NCI-H1436 (cell line): ENCODE measurements around the gene FASTK.
A peak's percentile ranks its signal among the peaks of the same experiment; 100 is the strongest.
"Not testable (repeated sequence)": the region's sequence is repeated elsewhere in the genome, so short reads cannot be mapped to it uniquely, and the experiment has no call there.

Experiments
- DNase-seq: peaks from one replicate; lab custom pipeline; 2025; lab: John Stamatoyannopoulos, UW

Gene FASTK

GRCh38 chr7:151047976-151048815, 32.4 kb downstream of the FASTK start, which contains the start of gene ASIC3:
Gene ASIC3 (plus strand): TSS chr7:151048531. CDS start chr7:151048886, 355 bp downstream.
- DNase-seq, result no peak

- no peak for DNase-seq
These were observed 33.7 kb downstream of the FASTK start for GRCh38 chr7:151046603-151047573.

GRCh38 chr7:151045967-151046366, 34.6 kb downstream of the FASTK start:
- DNase-seq, result no peak

- no peak for DNase-seq
These were observed 35.3 kb downstream of the FASTK start for GRCh38 chr7:151045262-151045661.

DNA sequence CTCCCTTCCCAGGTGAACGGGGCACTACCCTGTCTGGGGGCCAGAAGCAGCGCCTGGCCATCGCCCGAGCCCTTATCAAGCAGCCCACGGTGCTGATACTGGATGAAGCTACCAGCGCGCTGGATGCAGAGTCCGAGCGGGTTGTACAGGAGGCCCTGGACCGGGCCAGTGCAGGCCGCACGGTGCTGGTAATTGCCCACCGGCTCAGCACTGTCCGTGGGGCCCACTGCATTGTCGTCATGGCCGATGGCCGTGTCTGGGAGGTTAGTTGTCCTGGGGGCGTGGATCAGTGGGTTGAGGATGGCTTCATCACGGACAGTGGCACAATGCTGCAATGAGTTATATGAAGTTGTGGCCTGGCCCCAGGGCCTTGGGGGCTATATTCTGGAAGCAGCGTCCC, 36.6 kb downstream of the FASTK start:
- DNase-seq, result no peak

- not testable (repeated sequence) for DNase-seq
These were observed 37.2 kb downstream of the FASTK start for GRCh38 chr7:151043449-151043848.

GRCh38 chr7:151040616-151041375, 39.8 kb downstream of the FASTK start:
- DNase-seq, result no peak

DNA sequence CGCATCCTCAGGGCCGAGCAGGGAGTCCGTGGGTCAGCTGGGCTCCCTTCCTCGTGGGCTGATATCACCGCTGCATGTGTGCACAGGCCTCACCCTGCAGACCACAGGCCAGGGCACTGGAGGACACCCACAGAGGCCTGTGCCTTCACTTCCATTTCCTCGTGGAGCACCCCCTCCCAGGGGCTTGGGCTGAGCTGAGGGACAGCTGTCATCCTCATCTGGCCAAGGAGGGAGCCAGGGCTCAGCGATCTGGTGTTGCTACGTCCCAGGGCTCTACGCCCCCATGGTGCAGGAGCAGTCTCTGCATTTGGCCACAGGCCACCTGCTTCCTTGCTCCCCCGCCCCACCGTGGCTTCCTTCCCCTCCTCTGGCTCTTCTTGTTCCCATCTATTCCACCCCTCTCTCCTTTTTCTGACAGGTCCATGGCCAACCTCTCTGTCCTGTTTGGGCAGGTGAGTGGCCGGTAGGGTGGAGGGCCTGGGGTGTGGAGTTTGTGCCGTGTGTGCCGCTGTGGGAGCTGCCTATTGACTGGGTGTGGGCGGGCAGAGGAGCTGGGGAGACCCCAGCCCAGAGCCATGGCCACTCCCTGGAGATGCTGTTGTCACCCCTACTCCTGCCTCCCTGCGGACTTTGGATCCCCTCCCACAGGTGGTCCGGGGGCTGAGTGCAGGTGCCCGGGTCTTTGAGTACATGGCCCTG, 40.6 kb downstream of the FASTK start:
- DNase-seq, result no peak

DNA sequence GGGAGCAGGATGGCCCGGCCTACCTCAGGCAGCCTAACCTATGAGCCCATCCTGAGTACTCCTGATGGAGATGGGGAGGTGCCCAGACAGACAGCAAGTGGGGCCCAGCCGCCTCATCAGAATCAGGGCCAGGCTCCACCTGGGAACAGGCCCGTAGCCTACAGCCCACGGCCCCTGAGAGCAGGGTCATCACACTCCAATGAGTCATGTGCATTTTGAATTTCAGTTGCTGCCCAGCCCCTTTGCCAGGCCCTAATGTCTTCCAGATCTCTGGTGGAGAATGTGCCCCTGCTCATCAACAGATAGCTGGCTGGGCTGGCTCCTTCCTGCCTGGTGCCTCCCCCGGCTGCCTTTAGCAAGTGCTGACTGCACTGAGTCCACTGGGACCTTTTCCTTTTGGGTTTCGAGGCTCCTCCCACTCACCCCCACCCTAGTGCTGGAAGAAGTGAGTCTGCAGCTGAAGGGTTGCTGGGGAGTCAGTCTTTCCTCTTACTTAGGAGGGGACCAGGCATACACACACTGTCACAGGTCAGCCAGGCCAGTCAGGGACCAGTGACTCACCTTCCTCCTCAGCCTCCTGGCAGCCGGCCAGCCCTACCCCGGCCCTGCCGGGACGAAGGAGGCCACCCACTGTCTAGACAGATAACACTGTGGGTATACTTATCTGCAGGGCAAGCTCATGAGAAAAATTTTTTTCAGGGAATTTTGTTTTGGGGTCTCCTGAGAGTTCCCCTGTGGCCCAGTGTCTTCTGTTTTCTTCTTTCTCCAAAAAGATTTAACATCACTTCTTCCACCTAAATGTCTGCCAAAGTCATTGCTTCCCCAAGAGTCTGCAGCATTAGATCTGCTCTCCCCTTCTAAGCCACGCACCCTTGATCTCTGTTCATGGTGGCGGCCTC, 41.4 kb downstream of the FASTK start:
- no peak for DNase-seq

DNA sequence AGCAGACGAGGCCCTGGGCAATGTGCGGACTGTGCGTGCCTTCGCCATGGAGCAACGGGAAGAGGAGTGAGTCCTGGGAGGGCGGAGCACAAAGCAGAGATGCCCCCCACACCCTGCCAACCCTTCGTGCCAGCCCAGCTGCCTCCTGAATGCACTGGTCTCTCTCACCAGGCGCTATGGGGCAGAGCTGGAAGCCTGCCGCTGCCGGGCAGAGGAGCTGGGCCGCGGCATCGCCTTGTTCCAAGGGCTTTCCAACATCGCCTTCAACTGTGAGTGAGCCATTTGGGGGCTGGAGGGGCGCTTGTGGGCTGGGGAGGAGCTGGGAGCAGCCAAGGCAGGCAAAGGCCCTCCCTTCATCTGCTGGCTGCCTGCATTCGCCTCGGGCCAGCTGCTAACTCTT, 44.7 kb downstream of the FASTK start:
- DNase-seq, result no peak

GRCh38 chr7:151035026-151035717, 45.4 kb downstream of the FASTK start:
- no peak for DNase-seq

- DNase-seq, result no peak
These were observed 46.1 kb downstream of the FASTK start for GRCh38 chr7:151034312-151035025.

- DNase-seq, result no peak
These were observed 46.8 kb downstream of the FASTK start for GRCh38 chr7:151033864-151034249.

- DNase-seq, result no peak
These were observed 47.4 kb downstream of the FASTK start for GRCh38 chr7:151032936-151033863.

- no peak for DNase-seq
These were observed 49.6 kb downstream of the FASTK start for GRCh38 chr7:151031011-151031410.

- DNase-seq, result no peak
These were observed 51.6 kb downstream of the FASTK start for GRCh38 chr7:151028948-151029501.

DNA sequence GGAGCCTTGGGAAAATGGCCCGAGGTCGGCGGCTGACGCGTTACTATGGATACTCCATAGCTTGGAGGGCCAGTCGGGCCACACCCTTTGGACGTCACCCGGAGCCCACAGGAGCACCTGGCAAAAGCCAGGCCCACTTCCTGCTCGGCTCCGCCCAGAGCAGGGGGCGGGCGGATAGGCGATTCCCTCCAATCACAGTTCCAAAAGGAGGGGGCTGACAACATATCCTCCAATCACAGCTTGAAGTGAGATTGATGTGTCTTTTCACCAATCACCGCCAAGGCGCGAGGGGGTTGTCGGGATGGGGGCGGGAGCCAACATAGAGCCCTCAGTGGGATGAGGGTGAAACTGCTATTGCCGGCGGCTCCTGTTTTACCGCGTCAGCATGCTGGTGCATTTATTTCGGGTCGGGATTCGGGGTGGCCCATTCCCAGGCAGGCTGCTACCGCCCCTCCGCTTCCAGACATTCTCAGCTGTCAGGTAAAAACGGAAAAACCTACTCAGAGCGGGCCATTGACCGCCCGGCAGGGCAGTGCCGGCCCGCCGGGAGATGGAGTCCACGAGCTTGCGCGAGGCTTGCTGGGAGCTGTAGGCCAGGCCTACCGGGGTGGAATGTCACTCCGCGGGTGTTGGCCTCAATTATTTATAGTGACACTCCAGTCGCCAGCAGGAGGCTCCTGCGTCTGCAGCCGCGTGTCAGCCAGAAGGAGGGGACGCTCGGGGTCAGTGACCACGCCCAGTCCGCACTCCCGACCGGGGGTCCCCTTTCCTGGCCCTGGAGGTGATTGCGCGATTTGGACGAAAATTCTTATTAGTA, 52.3 kb downstream of the FASTK start, which contains the start of gene ABCB8:
Gene ABCB8 (plus strand): TSS at position 320 of the 817 bp plus-strand sequence. CDS start 66 bp downstream, at position 386.
- peak; percentile 97 for DNase-seq
